D341Med (cell line): ENCODE data around the gene LRRTM4.

Experiments
- DNase-seq: peaks from one replicate; pipeline ENCODE4 v3.0.0; 2012; ENCODE audit warnings: low spot score

LRRTM4 gene

GRCh38 chr2:77521931-77522470, at the start of gene LRRTM4:
Gene LRRTM4, minus strand, starts transcription at chr2:77522376.
- DNase-seq = peak; percentile 43

- DNase-seq = no peak
These were observed 49.4 kb upstream of the LRRTM4 start for GRCh38 chr2:77571545-77571944.

- DNase-seq = no peak
These were observed 45.5 kb upstream of the LRRTM4 start for GRCh38 chr2:77567723-77568122.

- no peak for DNase-seq
These were observed 44.4 kb upstream of the LRRTM4 start for GRCh38 chr2:77566582-77566981.

GRCh38 chr2:77566131-77566530, 44.0 kb upstream of the LRRTM4 start:
- DNase-seq = no peak

GRCh38 chr2:77552956-77553355, 30.8 kb upstream of the LRRTM4 start:
- DNase-seq = peak; percentile 47

GRCh38 chr2:77538031-77538430, 15.9 kb upstream of the LRRTM4 start:
- no peak for DNase-seq

- no peak for DNase-seq
These were observed 712 bp upstream of the LRRTM4 start for GRCh38 chr2:77522888-77523287.

- DNase-seq = no peak
These were observed 656 bp downstream of the LRRTM4 start for GRCh38 chr2:77521548-77521891.

GRCh38 chr2:77520641-77521547, 1.3 kb downstream of the LRRTM4 start:
- DNase-seq = no peak

GRCh38 chr2:77519888-77520506, 2.2 kb downstream of the LRRTM4 start:
- no peak for DNase-seq

- DNase-seq = no peak
These were observed 2.9 kb downstream of the LRRTM4 start for GRCh38 chr2:77519164-77519887.

GRCh38 chr2:77518311-77518710, 3.9 kb downstream of the LRRTM4 start:
- no peak for DNase-seq

GRCh38 chr2:77513191-77513590, 9.0 kb downstream of the LRRTM4 start:
- no peak for DNase-seq

GRCh38 chr2:77512507-77512906, 9.7 kb downstream of the LRRTM4 start:
- DNase-seq = no peak

- DNase-seq = no peak
These were observed 13.7 kb downstream of the LRRTM4 start for GRCh38 chr2:77508511-77508910.

GRCh38 chr2:77507657-77508056, 14.5 kb downstream of the LRRTM4 start:
- no peak for DNase-seq

GRCh38 chr2:77488141-77488540, 34.0 kb downstream of the LRRTM4 start:
- no peak for DNase-seq

- DNase-seq = no peak
These were observed 34.9 kb downstream of the LRRTM4 start for GRCh38 chr2:77487074-77487803.

GRCh38 chr2:77484026-77484425, 38.1 kb downstream of the LRRTM4 start:
- no peak for DNase-seq

GRCh38 chr2:77479895-77480294, 42.3 kb downstream of the LRRTM4 start:
- DNase-seq = no peak

- no peak for DNase-seq
These were observed 42.8 kb downstream of the LRRTM4 start for GRCh38 chr2:77479395-77479794.
